NB4 (cell line): ENCODE measurements around the gene FSTL4.

Experiments used
- CTCF ChIP-seq: IDR thresholded peaks from one replicate; pipeline ENCODE4 v1.5.1; 2012; ENCODE audit warnings: low read depth, low read length
- MYC ChIP-seq: IDR thresholded peaks from 2 replicates; pipeline ENCODE4 v1.6.1; 2011; ENCODE audit warnings: low read depth, low read length
- POLR2A ChIP-seq: IDR thresholded peaks from 2 replicates; pipeline ENCODE4 v1.6.1; 2011; ENCODE audit warnings: mild to moderate bottlenecking; ENCODE audit not compliant: insufficient read length; ENCODE audit errors: extremely low read depth

- TF ChIP-seq CTCF (no peak), POLR2A (no peak), MYC (no peak)
Measured at GRCh38 chr5:133423011-133423617, 189.2 kb downstream of the FSTL4 start.
